ENCODE measurements around the gene MAPRE2.

Gene MAPRE2

DNA sequence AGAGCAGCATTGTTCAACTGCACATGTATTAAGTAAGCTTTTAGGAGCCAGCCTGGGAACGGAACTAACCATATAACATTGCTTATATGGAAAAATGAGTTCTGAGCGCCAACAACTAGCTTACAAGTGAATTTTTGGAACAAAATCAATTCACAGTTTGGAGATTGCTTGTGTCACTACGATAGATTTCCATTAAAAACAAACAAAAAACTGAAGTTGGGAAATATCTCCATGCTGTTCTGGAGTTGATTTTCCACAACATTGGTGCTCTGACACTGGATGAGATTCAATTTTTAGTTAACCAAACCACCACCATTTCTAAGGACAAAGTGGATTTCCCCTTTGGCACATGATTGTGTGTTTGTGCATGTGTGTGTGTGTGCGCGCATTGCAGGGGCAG, 142.7 kb downstream of the MAPRE2 start:
- no peaks in the 10 kb centered on the region for H3K9me3 ChIP-seq (ENCODE audit: control insufficient read depth in 2 of 2, low read length in 2 of 2)
- no peak overlapping the region for H3K27ac ChIP-seq (ENCODE audit: low read depth in 2 of 2, low read length in 2 of 2)
- H3K27me3 ChIP-seq (ENCODE audit: control insufficient read depth in 2 of 2, insufficient read depth in 2 of 2, low read length in 2 of 2): no peaks in the 10 kb centered on the region
- H3K4me1 ChIP-seq (ENCODE audit: control insufficient read depth in 2 of 2, insufficient read depth in 2 of 2, low read length in 2 of 2): no peaks in the 10 kb centered on the region
- H3K4me3 ChIP-seq (ENCODE audit: low read length in 2 of 2): no peak overlapping the region
- H3K36me3 ChIP-seq (ENCODE audit: control insufficient read depth in 2 of 2, insufficient read depth in 2 of 2, low read length in 2 of 2): no peaks in the 10 kb centered on the region
- H3K9ac ChIP-seq (ENCODE audit: low read depth in 1 of 2, low read length in 2 of 2): no peak overlapping the region

DNA sequence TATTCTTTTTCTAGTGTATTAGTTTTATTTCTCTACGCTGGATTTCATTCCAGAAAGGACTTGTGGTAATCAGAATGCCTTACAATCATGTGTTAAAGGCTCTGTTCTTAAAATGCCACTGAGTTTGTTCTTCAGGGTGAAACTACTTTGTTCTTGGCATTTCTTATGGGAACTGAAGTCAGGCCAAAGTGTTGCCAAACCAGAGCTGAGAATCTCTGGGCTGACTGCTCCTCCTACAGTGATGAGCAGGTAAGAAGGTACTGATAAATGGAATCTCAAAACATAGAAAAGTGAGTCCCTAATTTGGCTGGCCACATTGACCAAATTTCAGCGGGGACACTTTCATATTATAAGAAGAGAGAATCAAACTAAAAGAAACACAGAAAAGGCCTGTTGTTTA, 144.6 kb downstream of the MAPRE2 start:
- Histone ChIP-seq H3K36me3 (ENCODE audit: control insufficient read depth in 2 of 2, insufficient read depth in 2 of 2, low read length in 2 of 2) (no peaks in the 10 kb centered on the region), H3K27ac (ENCODE audit: low read depth in 2 of 2, low read length in 2 of 2) (no peak overlapping the region), H3K9me3 (ENCODE audit: control insufficient read depth in 2 of 2, low read length in 2 of 2) (no peaks in the 10 kb centered on the region), H3K9ac (ENCODE audit: low read depth in 1 of 2, low read length in 2 of 2) (no peak overlapping the region), H3K4me1 (ENCODE audit: control insufficient read depth in 2 of 2, insufficient read depth in 2 of 2, low read length in 2 of 2) (no peaks in the 10 kb centered on the region), H3K27me3 (ENCODE audit: control insufficient read depth in 2 of 2, insufficient read depth in 2 of 2, low read length in 2 of 2) (no peaks in the 10 kb centered on the region), H3K4me3 (ENCODE audit: low read length in 2 of 2) (no peak overlapping the region)

DNA sequence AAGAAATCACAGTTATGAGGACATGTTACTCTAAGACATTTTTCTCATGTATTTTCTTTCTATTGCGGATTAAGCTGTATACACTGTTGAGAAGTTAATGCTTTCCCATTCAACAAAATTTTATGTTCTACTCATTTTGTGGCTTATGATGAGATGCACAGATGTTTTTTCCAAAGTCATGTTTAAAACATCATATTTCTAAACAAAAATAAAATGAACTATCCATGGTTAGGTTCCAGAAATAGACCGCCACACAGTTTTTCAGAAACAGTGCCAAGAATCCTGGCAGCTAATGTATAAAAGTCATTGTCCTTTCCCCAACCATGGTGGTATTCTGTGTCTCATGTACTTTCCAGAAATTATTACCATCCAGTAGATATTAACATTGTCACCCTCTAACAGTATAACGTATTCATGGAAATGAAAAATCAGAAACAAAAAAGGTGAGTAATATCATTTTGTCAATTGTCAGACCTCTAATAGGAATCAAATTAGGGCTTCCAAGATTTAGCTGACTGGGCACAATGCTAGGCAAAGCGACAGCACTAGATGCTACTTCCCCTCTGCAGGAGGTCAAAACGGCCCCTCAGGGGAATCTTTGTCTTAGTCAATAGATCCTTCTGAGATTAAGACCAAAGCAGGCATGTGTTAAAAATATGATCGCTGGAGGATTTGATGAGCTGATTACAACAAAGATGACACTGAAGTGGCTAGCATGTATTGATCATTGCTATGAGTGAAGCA, 145.2 kb downstream of the MAPRE2 start:
- Histone ChIP-seq H3K4me3 (ENCODE audit: low read length in 2 of 2) (no peak overlapping the region), H3K4me1 (ENCODE audit: control insufficient read depth in 2 of 2, insufficient read depth in 2 of 2, low read length in 2 of 2) (no peaks in the 10 kb centered on the region), H3K9ac (ENCODE audit: low read depth in 1 of 2, low read length in 2 of 2) (no peak overlapping the region), H3K27ac (ENCODE audit: low read depth in 2 of 2, low read length in 2 of 2) (no peak overlapping the region), H3K36me3 (ENCODE audit: control insufficient read depth in 2 of 2, insufficient read depth in 2 of 2, low read length in 2 of 2) (no peaks in the 10 kb centered on the region), H3K9me3 (ENCODE audit: control insufficient read depth in 2 of 2, low read length in 2 of 2) (no peaks in the 10 kb centered on the region), H3K27me3 (ENCODE audit: control insufficient read depth in 2 of 2, insufficient read depth in 2 of 2, low read length in 2 of 2) (no peaks in the 10 kb centered on the region)

DNA sequence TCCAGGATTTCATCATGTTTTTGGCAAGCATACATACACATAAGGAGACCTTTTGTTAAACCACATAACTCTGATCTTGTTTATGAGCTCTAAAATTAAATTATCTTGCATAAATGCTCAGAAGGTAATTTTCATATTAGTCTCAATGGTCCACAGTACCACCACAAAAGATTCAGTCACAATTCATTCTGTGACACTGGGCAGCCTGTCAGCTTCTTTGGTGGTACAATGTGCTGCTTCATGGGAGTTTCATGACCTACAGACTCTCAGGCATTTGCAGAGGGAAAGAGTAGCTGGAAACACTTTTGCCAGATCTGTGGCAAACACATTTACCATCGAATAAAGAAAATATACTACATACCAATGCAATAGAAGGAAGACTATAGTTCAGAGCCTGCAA, 148.3 kb downstream of the MAPRE2 start:
- no peak overlapping the region for H3K4me3 ChIP-seq (ENCODE audit: low read length in 2 of 2)
- no peak overlapping the region for H3K9ac ChIP-seq (ENCODE audit: low read depth in 1 of 2, low read length in 2 of 2)
- no peaks in the 10 kb centered on the region for H3K9me3 ChIP-seq (ENCODE audit: control insufficient read depth in 2 of 2, low read length in 2 of 2)
- H3K36me3 ChIP-seq (ENCODE audit: control insufficient read depth in 2 of 2, insufficient read depth in 2 of 2, low read length in 2 of 2): no peaks in the 10 kb centered on the region
- no peak overlapping the region for H3K27ac ChIP-seq (ENCODE audit: low read depth in 2 of 2, low read length in 2 of 2)
- no peaks in the 10 kb centered on the region for H3K27me3 ChIP-seq (ENCODE audit: control insufficient read depth in 2 of 2, insufficient read depth in 2 of 2, low read length in 2 of 2)
- no peaks in the 10 kb centered on the region for H3K4me1 ChIP-seq (ENCODE audit: control insufficient read depth in 2 of 2, insufficient read depth in 2 of 2, low read length in 2 of 2)

DNA sequence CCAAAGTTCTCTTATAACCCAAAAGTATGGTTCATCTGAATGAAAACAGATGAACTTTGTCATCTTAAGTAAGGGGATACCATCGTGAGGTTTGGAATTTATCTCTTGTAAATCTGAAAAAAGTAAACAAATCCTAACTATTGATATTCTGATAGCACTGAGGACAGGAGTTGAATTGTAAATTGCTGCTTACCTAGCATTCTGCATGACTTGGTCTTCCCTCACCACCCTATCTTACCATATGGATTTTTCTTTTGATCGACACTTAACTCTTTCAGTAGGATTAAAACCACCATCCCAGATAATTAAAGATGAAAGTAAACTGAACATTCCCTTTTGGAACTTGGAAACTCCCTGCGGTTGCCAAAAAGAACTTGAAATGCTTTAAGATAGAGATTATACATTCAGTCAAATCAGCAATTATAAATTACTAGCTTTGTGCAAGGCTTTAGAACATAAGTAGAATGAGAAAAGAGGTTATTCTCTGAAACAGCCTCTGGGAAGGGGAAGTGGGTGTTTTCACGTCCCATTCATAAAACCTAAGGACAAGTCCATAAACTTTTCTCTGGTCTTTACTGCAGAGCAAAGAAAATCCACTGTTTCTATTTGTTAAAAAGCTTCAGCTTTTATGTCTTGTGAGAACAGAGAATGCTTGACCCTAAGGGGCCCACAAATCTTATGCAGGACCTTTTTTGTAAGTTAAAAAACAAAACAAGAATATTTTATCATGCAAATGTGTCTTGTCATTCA, 149.9 kb downstream of the MAPRE2 start:
- Histone ChIP-seq H3K27ac (ENCODE audit: low read depth in 2 of 2, low read length in 2 of 2) (no peak overlapping the region), H3K4me1 (ENCODE audit: control insufficient read depth in 2 of 2, insufficient read depth in 2 of 2, low read length in 2 of 2) (no peaks in the 10 kb centered on the region), H3K9me3 (ENCODE audit: control insufficient read depth in 2 of 2, low read length in 2 of 2) (no peaks in the 10 kb centered on the region), H3K27me3 (ENCODE audit: control insufficient read depth in 2 of 2, insufficient read depth in 2 of 2, low read length in 2 of 2) (no peaks in the 10 kb centered on the region), H3K36me3 (ENCODE audit: control insufficient read depth in 2 of 2, insufficient read depth in 2 of 2, low read length in 2 of 2) (no peaks in the 10 kb centered on the region), H3K9ac (ENCODE audit: low read depth in 1 of 2, low read length in 2 of 2) (no peak overlapping the region), H3K4me3 (ENCODE audit: low read length in 2 of 2) (no peak overlapping the region)

DNA sequence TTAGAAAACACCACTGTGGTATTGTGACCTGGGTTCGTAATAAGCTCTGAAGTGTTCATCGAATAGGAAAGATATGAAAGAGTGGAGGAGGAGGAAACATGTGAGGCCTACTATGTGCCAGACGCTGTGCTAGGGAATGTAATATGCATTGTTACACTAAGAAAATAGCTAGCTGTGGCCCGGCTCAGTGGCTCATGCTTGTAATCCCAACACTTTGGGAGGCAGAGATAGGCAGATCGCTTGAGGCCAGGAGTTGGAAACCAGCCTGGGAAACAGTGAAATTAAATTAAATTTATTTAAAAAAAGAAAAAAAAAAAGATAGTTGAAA, 150.4 kb downstream of the MAPRE2 start:
- Histone ChIP-seq H3K36me3 (ENCODE audit: control insufficient read depth in 2 of 2, insufficient read depth in 2 of 2, low read length in 2 of 2) (no peaks in the 10 kb centered on the region), H3K9ac (ENCODE audit: low read depth in 1 of 2, low read length in 2 of 2) (no peak overlapping the region), H3K27me3 (ENCODE audit: control insufficient read depth in 2 of 2, insufficient read depth in 2 of 2, low read length in 2 of 2) (no peaks in the 10 kb centered on the region), H3K27ac (ENCODE audit: low read depth in 2 of 2, low read length in 2 of 2) (no peak overlapping the region), H3K9me3 (ENCODE audit: control insufficient read depth in 2 of 2, low read length in 2 of 2) (no peaks in the 10 kb centered on the region), H3K4me3 (ENCODE audit: low read length in 2 of 2) (no peak overlapping the region), H3K4me1 (ENCODE audit: control insufficient read depth in 2 of 2, insufficient read depth in 2 of 2, low read length in 2 of 2) (no peaks in the 10 kb centered on the region)

DNA sequence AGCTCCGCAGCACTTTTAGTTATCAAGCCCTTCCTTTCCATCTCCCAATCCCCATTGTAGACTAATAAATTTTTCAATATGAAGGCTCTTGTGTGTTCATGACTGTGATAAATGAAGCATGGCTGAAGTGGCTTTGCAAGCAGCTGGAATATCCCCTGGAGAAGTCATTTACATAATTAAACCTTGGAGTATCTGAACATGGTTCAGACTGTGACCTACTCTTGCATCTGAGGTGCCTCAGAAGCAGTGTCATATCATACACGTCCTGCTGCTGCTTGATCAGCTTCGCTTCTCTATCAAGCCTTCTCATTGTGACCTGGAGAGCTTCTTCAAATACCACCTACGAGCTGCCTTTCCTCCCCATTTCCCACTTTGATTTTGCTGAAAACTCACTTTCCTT, 151.2 kb downstream of the MAPRE2 start:
- Histone ChIP-seq H3K36me3 (ENCODE audit: control insufficient read depth in 2 of 2, insufficient read depth in 2 of 2, low read length in 2 of 2) (no peaks in the 10 kb centered on the region), H3K4me1 (ENCODE audit: control insufficient read depth in 2 of 2, insufficient read depth in 2 of 2, low read length in 2 of 2) (no peaks in the 10 kb centered on the region), H3K27me3 (ENCODE audit: control insufficient read depth in 2 of 2, insufficient read depth in 2 of 2, low read length in 2 of 2) (no peaks in the 10 kb centered on the region), H3K27ac (ENCODE audit: low read depth in 2 of 2, low read length in 2 of 2) (no peak overlapping the region), H3K4me3 (ENCODE audit: low read length in 2 of 2) (no peak overlapping the region), H3K9ac (ENCODE audit: low read depth in 1 of 2, low read length in 2 of 2) (no peak overlapping the region), H3K9me3 (ENCODE audit: control insufficient read depth in 2 of 2, low read length in 2 of 2) (no peaks in the 10 kb centered on the region)

All from mucosa of rectum (tissue), 2 donors.